DMS153 treated with DMSO at 0.1 percent for 48 hours (cell line): ENCODE data around the gene SPANXD.
"Not testable (repeated sequence)": the region's sequence is repeated elsewhere in the genome, so short reads cannot be mapped to it uniquely, and the experiment has no call there.

Experiments used
- DNase-seq: peaks from one replicate; lab custom pipeline; 2025; ENCODE audit not compliant: unreplicated experiment; lab: John Stamatoyannopoulos, UW

The SPANXD gene

GRCh38 chrX:141698639-141699038 is at the start of gene SPANXD:
Gene SPANXD, minus strand, starts transcription at chrX:141698739. Its CDS starts 334 bp downstream, at chrX:141698405.
- not testable (repeated sequence) for DNase-seq

DNA sequence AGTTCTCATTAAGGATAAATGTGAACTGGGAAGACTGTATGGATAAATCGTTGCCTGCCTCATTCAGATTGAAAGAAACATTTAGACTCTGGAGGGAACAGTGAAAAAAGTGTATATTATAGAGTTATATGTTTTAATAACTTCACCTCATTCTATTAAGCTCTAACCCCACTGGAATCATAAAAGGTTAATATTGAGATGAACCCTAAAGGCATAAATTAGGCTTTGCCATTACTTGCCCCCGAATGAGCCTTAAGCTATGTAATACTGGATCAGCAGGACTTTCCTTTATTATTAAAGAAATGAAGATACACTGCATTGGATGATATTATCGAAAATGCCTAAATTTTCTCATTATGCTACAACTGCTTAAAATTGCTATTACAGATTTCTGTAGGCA is 44.1 kb upstream of the SPANXD start:
- DNase-seq = no peak

GRCh38 chrX:141736656-141737055 is 38.1 kb upstream of the SPANXD start:
- no peak for DNase-seq

DNA sequence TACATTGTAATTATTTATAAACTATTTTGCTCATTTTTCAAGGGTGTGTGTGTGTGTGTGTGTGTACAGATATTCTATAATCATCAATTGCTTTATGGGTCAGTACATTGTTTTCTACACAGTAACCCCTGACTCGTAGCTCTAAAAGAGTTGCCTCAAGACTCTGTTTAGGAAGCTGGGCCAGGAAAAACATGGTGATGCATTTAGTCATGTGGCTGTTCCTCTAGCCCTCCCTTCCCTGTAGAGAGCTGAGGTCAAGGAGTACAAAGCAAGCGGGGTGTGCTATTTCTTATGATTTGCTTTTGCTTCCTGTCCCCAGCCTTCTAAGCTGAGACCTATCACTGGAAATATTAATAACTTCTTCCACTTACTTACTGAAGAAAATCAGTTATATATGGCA is 34.8 kb upstream of the SPANXD start:
- DNase-seq = no peak

- no peak for DNase-seq
Observed at GRCh38 chrX:141732031-141732430, 33.5 kb upstream of the SPANXD start.

DNA sequence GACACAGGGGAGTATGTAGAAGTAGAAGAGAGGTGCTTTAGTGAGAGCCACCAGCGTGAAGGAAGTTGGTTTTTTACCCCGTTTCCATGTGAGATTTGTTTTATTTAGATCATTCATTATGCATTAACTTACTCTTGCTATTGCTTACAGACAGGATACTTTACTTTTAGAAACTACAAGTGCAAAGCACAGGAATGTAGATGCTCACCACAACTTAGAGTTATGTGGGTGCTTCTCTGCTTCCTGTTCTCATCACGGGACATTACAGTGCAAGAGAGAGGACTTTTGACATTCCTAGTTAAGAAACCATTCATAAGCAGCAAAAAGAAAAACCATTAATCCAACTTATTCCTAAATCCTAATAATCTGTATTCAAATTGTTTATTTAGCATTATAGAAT is 25.6 kb upstream of the SPANXD start:
- DNase-seq = no peak

DNA sequence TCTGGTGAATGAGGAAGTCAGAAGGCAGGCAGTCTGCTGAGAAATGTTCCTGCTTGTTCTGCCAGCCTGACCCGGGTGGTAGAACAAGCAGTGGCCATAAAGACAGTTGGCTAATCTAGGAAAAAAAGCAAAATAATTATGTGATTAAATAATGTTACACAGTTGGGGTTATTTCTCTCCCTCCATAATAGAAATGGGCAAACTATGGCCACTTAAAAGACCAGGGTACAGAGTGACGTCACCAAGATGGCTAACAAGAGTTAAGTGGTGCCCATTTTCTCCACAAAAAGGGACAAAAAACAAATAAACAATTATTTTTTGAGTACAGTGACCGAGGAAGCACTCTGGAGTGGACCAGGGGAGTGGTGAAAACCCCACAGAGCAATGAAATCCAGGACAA is 16.1 kb upstream of the SPANXD start:
- no peak for DNase-seq

DNA sequence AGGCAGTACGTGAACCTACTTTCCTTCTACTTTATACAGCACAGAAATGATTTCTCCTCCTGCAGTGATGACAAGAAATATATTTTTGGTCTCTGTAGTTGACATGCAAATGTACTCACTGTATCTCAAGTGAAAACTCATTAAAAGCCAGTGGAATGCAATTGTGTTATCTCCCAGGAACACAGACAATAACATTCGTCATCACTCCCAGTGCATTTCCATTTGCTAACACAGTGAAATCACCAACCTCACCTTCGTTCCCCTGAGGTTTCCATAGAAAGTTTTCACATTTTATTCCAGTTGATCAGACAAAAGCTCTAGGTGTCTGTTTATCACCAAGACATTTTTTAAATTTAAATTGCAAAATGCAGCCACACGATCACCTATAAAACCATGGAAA is 2.5 kb upstream of the SPANXD start:
- no peak for DNase-seq

DNA sequence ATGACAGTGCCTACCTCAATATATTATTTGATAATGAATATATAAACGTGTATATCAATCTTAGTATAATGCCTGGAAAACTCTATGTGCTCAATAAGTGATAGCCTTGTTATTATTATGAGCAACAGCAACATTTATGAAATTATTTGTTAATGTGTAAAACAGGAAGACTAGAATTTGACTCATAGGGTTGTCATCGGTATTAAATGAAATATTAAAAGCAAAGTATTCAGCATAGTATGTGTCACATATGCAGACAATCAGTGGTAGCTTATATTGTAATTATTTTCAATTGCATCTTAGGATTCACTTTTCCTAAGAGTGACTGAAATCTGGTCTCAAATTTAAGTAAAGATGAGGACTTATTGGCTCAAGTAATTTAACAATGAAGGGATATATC is 24.6 kb downstream of the SPANXD start:
- DNase-seq = no peak

DNA sequence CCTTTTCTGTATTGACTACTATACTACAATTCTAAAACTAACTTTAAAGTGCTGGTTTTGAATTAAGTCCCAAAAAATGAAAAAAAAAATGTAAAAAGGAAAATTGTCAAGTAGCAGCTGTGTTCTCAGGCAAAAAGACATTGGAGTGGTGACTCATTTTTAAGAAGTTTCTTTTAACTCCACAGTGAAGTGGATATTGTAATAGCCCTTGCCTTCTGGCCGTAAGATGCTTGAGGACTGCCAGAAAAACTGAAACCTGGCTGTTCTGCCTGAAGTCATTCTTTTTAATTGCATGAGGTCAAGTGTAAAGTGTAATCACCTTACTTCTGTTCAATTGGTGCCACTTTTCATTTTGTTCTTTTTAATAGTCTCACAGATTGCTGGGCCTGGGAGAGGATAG is 28.9 kb downstream of the SPANXD start:
- no peak for DNase-seq

DNA sequence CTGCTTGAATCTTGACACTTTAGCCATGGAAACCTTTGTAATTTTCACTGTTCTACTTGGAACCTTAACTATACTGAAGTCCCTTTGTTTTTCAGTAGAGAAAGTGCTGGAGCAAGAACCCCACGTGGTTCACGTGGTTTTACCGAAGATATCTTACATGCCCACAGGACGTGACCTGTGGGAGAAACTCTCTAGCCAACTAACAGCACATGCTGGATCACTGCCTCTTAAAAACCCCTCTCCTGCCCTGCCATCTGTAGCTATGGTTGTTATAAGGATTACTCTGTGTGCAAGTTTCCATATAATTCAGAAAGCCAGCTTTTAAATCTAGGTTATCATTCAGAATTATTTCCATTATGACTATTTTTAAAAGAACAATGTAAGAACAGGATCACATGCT is 30.2 kb downstream of the SPANXD start:
- no peak for DNase-seq

GRCh38 chrX:141662781-141663180 is 35.8 kb downstream of the SPANXD start:
- DNase-seq = no peak

DNA sequence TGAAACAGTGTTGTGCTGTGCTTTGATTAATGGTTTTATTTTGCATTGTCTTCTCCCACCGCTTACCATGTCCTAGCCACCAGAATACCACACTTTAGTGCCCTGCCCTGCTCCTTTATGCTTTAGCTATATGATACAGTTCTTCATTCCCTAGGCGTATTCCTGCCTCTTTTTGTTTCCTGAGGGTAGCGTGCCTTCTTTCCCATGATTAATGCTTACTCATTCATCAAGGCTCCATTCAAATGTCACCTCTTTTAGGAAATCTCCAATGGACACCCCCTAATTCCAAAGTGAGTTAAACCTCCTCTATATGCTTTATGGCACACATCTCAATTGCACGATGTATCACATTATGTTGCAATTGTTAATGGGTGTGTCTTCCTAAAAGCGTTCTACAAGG is 46.3 kb downstream of the SPANXD start:
- DNase-seq = no peak
